Activated T-cell treated with anti-CD3 and anti-CD28 coated beads, Interleukin-2, amount 50 U/mL, for 48 hours (primary cell): Measurements from ENCODE around the gene FBXL3.
"Not testable (repeated sequence)": the region's sequence is repeated elsewhere in the genome, so short reads cannot be mapped to it uniquely, and the experiment has no call there.

ENCODE experiments used
- DNase-seq, 2 experiments: peaks; one replicate each; pipeline ENCODE4 v3.0.0-alpha.2; 2020

The FBXL3 gene

GRCh38 chr13:77022341-77022740 lies 4.6 kb downstream of the FBXL3 start:
- no peak for DNase-seq

GRCh38 chr13:77019756-77020155 lies 7.2 kb downstream of the FBXL3 start:
- DNase-seq, result no peak

- no peak for DNase-seq
Measured at GRCh38 chr13:77016888-77017623, 9.9 kb downstream of the FBXL3 start.

- no peak for DNase-seq
Measured at GRCh38 chr13:77016251-77016812, 10.6 kb downstream of the FBXL3 start.

GRCh38 chr13:77014906-77015685 lies 11.9 kb downstream of the FBXL3 start:
- DNase-seq, result no peak

GRCh38 chr13:77013853-77014542 lies 13.0 kb downstream of the FBXL3 start:
- DNase-seq, result no peak

GRCh38 chr13:77009719-77010118 lies 17.2 kb downstream of the FBXL3 start:
- not testable (repeated sequence) for DNase-seq

- DNase-seq, result no peak
Measured at GRCh38 chr13:77009011-77009410, 17.9 kb downstream of the FBXL3 start.

GRCh38 chr13:77008337-77008736 lies 18.6 kb downstream of the FBXL3 start:
- DNase-seq, result not testable (repeated sequence)

- DNase-seq, result no peak
Measured at GRCh38 chr13:77002590-77003190, 24.3 kb downstream of the FBXL3 start.

GRCh38 chr13:77001963-77002587 lies 24.9 kb downstream of the FBXL3 start:
- no peak for DNase-seq

- DNase-seq, result no peak
Measured at GRCh38 chr13:77001540-77001939, 25.4 kb downstream of the FBXL3 start.

- DNase-seq, result no peak
Measured at GRCh38 chr13:77000475-77000874, 26.5 kb downstream of the FBXL3 start.

GRCh38 chr13:76994281-76994680 lies 32.7 kb downstream of the FBXL3 start:
- DNase-seq, result no peak

- DNase-seq, result no peak
Measured at GRCh38 chr13:76993473-76993872, 33.5 kb downstream of the FBXL3 start.

- DNase-seq, result no peak
Measured at GRCh38 chr13:76993021-76993420, 33.9 kb downstream of the FBXL3 start.

GRCh38 chr13:76992548-76993001 lies 34.4 kb downstream of the FBXL3 start:
- DNase-seq, result peak; percentile 29 to 40

GRCh38 chr13:76991796-76992547 lies 35.0 kb downstream of the FBXL3 start, which contains the start of gene CLN5:
Gene CLN5, plus strand, starts transcription at chr13:76992081. Its CDS starts 18 bp downstream, at chr13:76992099.
- DNase-seq, result peak; percentile 91 to 95

- DNase-seq, result peak; percentile 80 to 82
Measured at GRCh38 chr13:76991432-76991795, 35.5 kb downstream of the FBXL3 start.

GRCh38 chr13:76983676-76984075 lies 43.3 kb downstream of the FBXL3 start:
- DNase-seq, result no peak

GRCh38 chr13:76982061-76982460 lies 44.9 kb downstream of the FBXL3 start:
- no peak for DNase-seq
